ENCODE data around the gene BTBD9. TPM values are rescaled to one million over a fixed set of nuclear protein-coding genes. Genes with fewer than 3 reads are reported as not detected.

The BTBD9 gene
- polyA plus RNA-seq, 1 donor (not counting 4 experiments of a cell fraction or from before 2014, with no cell fraction given), result 6.8 TPM

GRCh38 chr6:38617856-38618255 is 21.9 kb downstream of the BTBD9 start:
- Histone ChIP-seq H3K36me3 (ENCODE audit: control insufficient read depth in 2 of 2, extremely low read depth in 1 of 2, insufficient read depth in 2 of 2, low read length in 2 of 2) (no peaks in the 10 kb centered on the region), H3K4me2 (ENCODE audit: control insufficient read depth, extremely low read depth, insufficient read depth, low read depth, low read length) (no peak overlapping the region), H3K9me1 (ENCODE audit: control insufficient read depth, extremely low read depth, insufficient read depth, low read length) (no peaks in the 10 kb centered on the region), H3K4me3 (ENCODE audit: control insufficient read depth in 2 of 3, extremely low read depth in 1 of 3, insufficient read depth in 2 of 3, low read depth in 1 of 3, low read length in 3 of 3) (no peak overlapping the region), H3K79me2 (ENCODE audit: control insufficient read depth, insufficient read depth, low read length) (no peaks in the 10 kb centered on the region), H3K4me1 (ENCODE audit: control insufficient read depth, extremely low read depth, insufficient read depth, low read length) (no peaks in the 10 kb centered on the region), H3K27ac (ENCODE audit: control insufficient read depth, insufficient read depth, low read length) (no peak overlapping the region), H3K27me3 (ENCODE audit: control insufficient read depth, extremely low read depth, insufficient read depth, low read length) (no peaks in the 10 kb centered on the region), H3K9ac (ENCODE audit: control insufficient read depth, extremely low read depth, insufficient read depth, low read length) (no peak overlapping the region), H3K9me3 (ENCODE audit: control insufficient read depth, low read depth, low read length) (no peaks in the 10 kb centered on the region), H2AFZ (ENCODE audit: control insufficient read depth, low read length) (no peak overlapping the region), H4K20me1 (ENCODE audit: control insufficient read depth, extremely low read depth, insufficient read depth, low read length) (no peaks in the 10 kb centered on the region)
- FAIRE-seq (no peak), DNase-seq (ENCODE audit: low read depth, low spot score) (no peak)
- dilution Hi-C loops (cut with MboI; ENCODE audit: extremely low pct_ligation_motif_present, low sequenced_read_pairs), result no loop called here
- no peak for TF ChIP-seq EZH2 (IDR thresholded peaks at IDR 0.05; ENCODE audit: low read length)
- no peak for TF ChIP-seq CTCF (optimal IDR thresholded peaks at IDR 0.05 in 1 of 3, IDR thresholded peaks at IDR 0.05 in 1 of 3, conservative IDR thresholded peaks at IDR 0.05 in 1 of 3; ENCODE audit: extremely low read depth in 1 of 3, insufficient read depth in 2 of 3, low read length in 3 of 3)

- Histone ChIP-seq H3K9me1 (ENCODE audit: control insufficient read depth, extremely low read depth, insufficient read depth, low read length) (no peaks in the 10 kb centered on the region), H3K79me2 (ENCODE audit: control insufficient read depth, insufficient read depth, low read length) (no peaks in the 10 kb centered on the region), H3K4me1 (ENCODE audit: control insufficient read depth, extremely low read depth, insufficient read depth, low read length) (no peaks in the 10 kb centered on the region), H3K4me3 (ENCODE audit: control insufficient read depth in 2 of 3, extremely low read depth in 1 of 3, insufficient read depth in 2 of 3, low read depth in 1 of 3, low read length in 3 of 3) (no peak overlapping the region), H3K27ac (ENCODE audit: control insufficient read depth, insufficient read depth, low read length) (no peak overlapping the region), H4K20me1 (ENCODE audit: control insufficient read depth, extremely low read depth, insufficient read depth, low read length) (no peaks in the 10 kb centered on the region), H3K4me2 (ENCODE audit: control insufficient read depth, extremely low read depth, insufficient read depth, low read depth, low read length) (no peak overlapping the region), H2AFZ (ENCODE audit: control insufficient read depth, low read length) (no peak overlapping the region), H3K9me3 (ENCODE audit: control insufficient read depth, low read depth, low read length) (no peaks in the 10 kb centered on the region), H3K36me3 (ENCODE audit: control insufficient read depth in 2 of 2, extremely low read depth in 1 of 2, insufficient read depth in 2 of 2, low read length in 2 of 2) (no peaks in the 10 kb centered on the region), H3K27me3 (ENCODE audit: control insufficient read depth, extremely low read depth, insufficient read depth, low read length) (no peaks in the 10 kb centered on the region), H3K9ac (ENCODE audit: control insufficient read depth, extremely low read depth, insufficient read depth, low read length) (no peak overlapping the region)
- no peak for TF ChIP-seq CTCF (optimal IDR thresholded peaks at IDR 0.05 in 1 of 3, IDR thresholded peaks at IDR 0.05 in 1 of 3, conservative IDR thresholded peaks at IDR 0.05 in 1 of 3; ENCODE audit: extremely low read depth in 1 of 3, insufficient read depth in 2 of 3, low read length in 3 of 3)
- no peak for TF ChIP-seq EZH2 (IDR thresholded peaks at IDR 0.05; ENCODE audit: low read length)
- FAIRE-seq, result no peak
- dilution Hi-C loops (cut with MboI; ENCODE audit: extremely low pct_ligation_motif_present, low sequenced_read_pairs), result no loop called here
- no peak for DNase-seq (ENCODE audit: low read depth, low spot score)
Measured at GRCh38 chr6:38612143-38612965, 27.4 kb downstream of the BTBD9 start.
